Measurements from ENCODE around the gene DDAH1. TPM values are rescaled to one million over a fixed set of nuclear protein-coding genes. Genes with fewer than 3 reads are reported as not detected.

DDAH1 gene
- total and polyA plus RNA-seq, 4 donors: 13.6 to 57.2 (median 38.7) TPM

DNA sequence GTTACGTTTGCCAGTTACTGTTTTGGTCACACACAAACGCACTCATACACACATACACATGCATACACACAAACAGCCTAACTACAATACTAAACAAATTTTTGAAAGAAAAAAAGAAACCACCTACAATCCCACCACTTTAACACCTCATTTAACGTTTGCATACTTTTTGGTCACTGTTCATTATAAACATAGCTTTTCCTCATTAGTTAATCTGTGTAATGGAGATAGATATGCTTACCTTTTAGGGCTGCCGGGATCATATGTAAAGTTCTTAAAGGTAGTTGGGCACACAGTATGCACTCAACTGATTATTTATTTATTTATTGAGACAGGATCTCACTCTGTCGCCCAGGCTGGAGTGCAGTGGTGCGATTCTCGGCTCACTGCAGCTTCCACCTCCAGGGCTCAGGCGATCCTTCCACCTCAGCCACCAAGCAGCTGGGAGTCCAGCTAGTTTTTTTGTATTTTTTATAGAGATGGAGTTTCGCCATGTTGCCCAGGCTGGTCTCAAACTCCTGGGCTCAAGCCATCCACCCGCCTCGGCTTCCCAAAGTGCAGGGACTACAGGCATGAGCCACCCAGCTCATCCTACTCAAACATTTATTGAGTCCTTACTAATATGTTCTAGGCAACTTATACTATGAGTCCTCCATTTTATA lies 187.8 kb downstream of the DDAH1 start:
- Histone ChIP-seq H3K4me1 (ENCODE audit: control insufficient read depth in 5 of 5, insufficient read depth in 5 of 5, low read length in 5 of 5) (peaks cover 0 to 21% (median 10%) of the 10 kb centered on the region in 5 donors), H3K9ac (ENCODE audit: insufficient read depth in 1 of 2, low read length in 2 of 2) (peak overlapping the region; percentile 29 to 75), H3K27ac (ENCODE audit: low read depth in 1 of 2, low read length in 1 of 2) (peak overlapping the region; percentile 78 to 95), H3K27me3 (ENCODE audit: control insufficient read depth in 3 of 3, insufficient read depth in 3 of 3, low read length in 2 of 3) (no peaks in the 10 kb centered on the region), H3K9me3 (ENCODE audit: control insufficient read depth in 4 of 4, insufficient read depth in 3 of 4, low read length in 3 of 4) (no peaks in the 10 kb centered on the region), H3K36me3 (ENCODE audit: control insufficient read depth in 4 of 4, insufficient read depth in 4 of 4, low read length in 4 of 4) (peaks cover 0 to 5% (median under 1%) of the 10 kb centered on the region in 4 donors), H3K4me3 (peak overlapping the region; percentile 38)
- no peak for DNase-seq
- no peak for ATAC-seq (ENCODE audit: insufficient read depth, low FRiP score)
- TF ChIP-seq, protein P1, sequence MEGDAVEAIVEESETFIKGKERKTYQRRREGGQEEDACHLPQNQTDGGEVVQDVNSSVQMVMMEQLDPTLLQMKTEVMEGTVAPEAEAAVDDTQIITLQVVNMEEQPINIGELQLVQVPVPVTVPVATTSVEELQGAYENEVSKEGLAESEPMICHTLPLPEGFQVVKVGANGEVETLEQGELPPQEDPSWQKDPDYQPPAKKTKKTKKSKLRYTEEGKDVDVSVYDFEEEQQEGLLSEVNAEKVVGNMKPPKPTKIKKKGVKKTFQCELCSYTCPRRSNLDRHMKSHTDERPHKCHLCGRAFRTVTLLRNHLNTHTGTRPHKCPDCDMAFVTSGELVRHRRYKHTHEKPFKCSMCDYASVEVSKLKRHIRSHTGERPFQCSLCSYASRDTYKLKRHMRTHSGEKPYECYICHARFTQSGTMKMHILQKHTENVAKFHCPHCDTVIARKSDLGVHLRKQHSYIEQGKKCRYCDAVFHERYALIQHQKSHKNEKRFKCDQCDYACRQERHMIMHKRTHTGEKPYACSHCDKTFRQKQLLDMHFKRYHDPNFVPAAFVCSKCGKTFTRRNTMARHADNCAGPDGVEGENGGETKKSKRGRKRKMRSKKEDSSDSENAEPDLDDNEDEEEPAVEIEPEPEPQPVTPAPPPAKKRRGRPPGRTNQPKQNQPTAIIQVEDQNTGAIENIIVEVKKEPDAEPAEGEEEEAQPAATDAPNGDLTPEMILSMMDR (IDR thresholded peaks at IDR 0.05; ENCODE audit: control extremely low read depth, extremely low read depth): no peak
- WGBS, 2 donors: 62 to 67% methylated on average over 11 of the region's 11 CpGs

DNA sequence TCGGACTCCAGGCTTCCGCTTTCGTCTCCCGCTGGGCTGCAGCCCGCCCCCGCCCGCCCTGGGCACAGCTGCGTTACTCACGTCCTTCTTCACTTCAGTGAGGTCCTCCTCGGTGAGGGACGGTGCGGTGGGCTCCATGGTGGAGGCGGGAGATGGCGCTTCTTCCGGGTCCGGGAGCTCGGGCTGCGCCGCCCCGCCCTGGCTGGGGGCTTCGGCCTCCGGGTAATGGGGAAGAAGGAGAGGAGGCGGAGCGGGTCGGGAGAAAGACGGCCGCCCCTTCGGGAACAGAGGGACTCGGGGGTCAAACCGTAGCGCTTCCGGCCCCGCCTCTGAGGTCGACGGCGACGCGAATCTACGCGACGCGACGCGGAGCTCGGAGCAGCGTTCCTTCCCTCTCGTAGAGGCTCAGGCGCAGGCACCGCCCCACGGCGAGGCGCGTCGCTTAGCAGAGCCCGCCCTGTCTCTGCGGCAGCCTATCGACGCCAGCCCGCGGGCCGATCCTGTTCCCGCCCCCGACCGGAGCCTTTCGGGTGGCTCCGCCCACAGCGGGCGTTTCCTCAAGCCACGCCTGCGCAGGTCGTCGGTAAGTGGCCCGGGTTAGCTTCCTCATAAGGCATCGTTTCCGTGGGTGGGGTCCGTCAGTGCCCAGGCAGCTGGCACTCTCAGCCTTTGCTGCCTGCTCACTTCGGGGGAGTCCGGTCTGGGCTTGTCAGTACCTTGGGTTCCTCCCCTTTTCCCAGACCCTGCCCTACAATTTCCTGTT lies 188.6 kb downstream of the DDAH1 start, which contains the start of gene BCL10:
TSS of gene BCL10 (minus strand) at position 418 of the 763 bp plus-strand sequence. CDS start at position 138, 280 bp downstream.
- DNase-seq (peak; percentile 99), ATAC-seq (ENCODE audit: insufficient read depth, low FRiP score) (peak; percentile 97)
- H3K36me3 ChIP-seq (ENCODE audit: control insufficient read depth in 4 of 4, insufficient read depth in 4 of 4, low read length in 4 of 4): peaks cover 0 to 5% (median under 1%) of the 10 kb centered on the region in 4 donors
- no peaks in the 10 kb centered on the region for H3K27me3 ChIP-seq (ENCODE audit: control insufficient read depth in 3 of 3, insufficient read depth in 3 of 3, low read length in 2 of 3)
- peak within 1 kb of the TSS; percentile 95 to 96 for H3K27ac ChIP-seq (ENCODE audit: low read depth in 1 of 2, low read length in 1 of 2)
- peaks cover 0 to 21% (median 10%) of the 10 kb centered on the region in 5 donors for H3K4me1 ChIP-seq (ENCODE audit: control insufficient read depth in 5 of 5, insufficient read depth in 5 of 5, low read length in 5 of 5)
- peak within 1 kb of the TSS; percentile 92 for H3K4me3 ChIP-seq
- WGBS, 2 donors: 0 to 1% methylated on average over 65 to 78 of the region's 78 CpGs
- TF ChIP-seq, protein P1 (IDR thresholded peaks at IDR 0.05; ENCODE audit: control extremely low read depth, extremely low read depth): no peak
- no peaks in the 10 kb centered on the region for H3K9me3 ChIP-seq (ENCODE audit: control insufficient read depth in 4 of 4, insufficient read depth in 3 of 4, low read length in 3 of 4)
- peak within 1 kb of the TSS; percentile 93 to 96 for H3K9ac ChIP-seq (ENCODE audit: insufficient read depth in 1 of 2, low read length in 2 of 2)

DNA sequence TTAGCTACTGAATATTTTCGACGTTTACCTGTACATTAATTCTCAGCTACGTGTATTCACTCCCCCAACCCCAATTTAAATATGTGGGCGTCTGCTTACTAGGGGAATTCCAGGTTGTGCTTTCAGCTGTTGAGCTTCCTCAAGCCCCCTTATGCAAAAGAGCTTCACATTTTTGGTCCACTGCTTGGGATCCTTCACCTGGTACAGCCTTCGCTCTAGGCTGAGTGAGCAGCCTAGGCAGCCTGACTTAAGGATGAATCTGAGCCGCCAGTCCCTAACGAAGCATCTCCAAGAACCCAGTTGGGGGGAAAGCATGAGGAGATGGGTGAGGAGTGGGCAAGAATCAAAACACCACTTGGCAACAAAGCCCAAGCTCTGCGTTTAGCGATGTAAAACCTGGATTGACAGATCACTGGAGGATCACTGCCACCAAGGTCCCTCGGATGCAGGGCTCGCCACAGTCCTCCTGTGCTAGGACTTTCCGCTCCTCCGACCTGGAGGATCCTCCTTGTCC lies 189.2 kb downstream of the DDAH1 start:
- Histone ChIP-seq H3K9me3 (ENCODE audit: control insufficient read depth in 4 of 4, insufficient read depth in 3 of 4, low read length in 3 of 4) (no peaks in the 10 kb centered on the region), H3K27me3 (ENCODE audit: control insufficient read depth in 3 of 3, insufficient read depth in 3 of 3, low read length in 2 of 3) (no peaks in the 10 kb centered on the region), H3K4me1 (ENCODE audit: control insufficient read depth in 5 of 5, insufficient read depth in 5 of 5, low read length in 5 of 5) (peaks cover 0 to 22% (median 10%) of the 10 kb centered on the region in 5 donors), H3K4me3 (peak overlapping the region; percentile 92), H3K27ac (ENCODE audit: low read depth in 1 of 2, low read length in 1 of 2) (peak overlapping the region; percentile 95 to 96), H3K36me3 (ENCODE audit: control insufficient read depth in 4 of 4, insufficient read depth in 4 of 4, low read length in 4 of 4) (peaks cover 0 to 10% (median 5%) of the 10 kb centered on the region in 4 donors), H3K9ac (ENCODE audit: insufficient read depth in 1 of 2, low read length in 2 of 2) (peak overlapping the region; percentile 93 to 96)
- TF ChIP-seq, protein P1 (IDR thresholded peaks at IDR 0.05; ENCODE audit: control extremely low read depth, extremely low read depth): no peak
- WGBS, 2 donors: 1 to 2% methylated on average over 13 of the region's 13 CpGs
- ATAC-seq (ENCODE audit: insufficient read depth, low FRiP score) (no peak), DNase-seq (no peak)
